OCI-LY7 (cell line): ENCODE results near the gene STXBP3.

Source experiments
- EZH2phosphoT487 ChIP-seq: fragments of 200-600 bp; sonication (generic); IDR thresholded peaks from 2 replicates; pipeline ENCODE4 v1.6.1; 2018; ENCODE audit warnings: low read depth, borderline replicate concordance, mild to moderate bottlenecking, mixed run types, antibody characterized with exemption, low read length, moderate library complexity, mixed read lengths
- TF ChIP-seq, protein P1 (sequence below): fragments of 200-600 bp; sonication (generic); conservative IDR thresholded peaks from 2 replicates; pipeline ENCODE4 v1.5.1; 2014; ENCODE audit warnings: mild to moderate bottlenecking, antibody characterized with exemption, low read length, moderate library complexity, mixed read lengths

DNA sequence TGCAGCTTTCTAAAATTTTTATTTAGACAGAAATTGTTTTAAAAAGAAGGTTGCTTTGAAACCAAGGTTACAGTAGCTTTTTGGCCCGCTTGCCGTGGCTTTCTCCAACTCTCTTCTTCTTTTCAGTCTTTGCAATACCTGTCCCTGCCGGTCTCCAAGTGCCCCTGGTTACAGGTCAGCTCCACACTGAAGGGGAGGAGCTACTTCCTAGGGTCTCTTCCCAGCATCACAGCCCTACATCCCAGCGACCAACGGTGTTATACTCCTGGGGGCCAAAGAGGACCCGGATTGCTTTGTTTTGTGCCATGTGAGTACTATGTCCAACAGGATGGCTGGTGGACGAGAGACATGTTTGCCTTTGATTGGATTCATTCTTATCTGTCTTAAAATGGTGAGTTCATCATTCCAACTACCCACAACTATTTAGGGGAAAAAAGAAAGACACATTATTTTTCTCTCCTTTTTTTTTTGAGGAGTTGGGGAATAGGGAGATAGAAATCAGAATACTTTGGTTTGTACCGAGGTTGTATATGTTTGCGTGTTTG is 33.8 kb upstream of the STXBP3 start, which contains the start of gene FNDC7:
- TF ChIP-seq, protein P1, sequence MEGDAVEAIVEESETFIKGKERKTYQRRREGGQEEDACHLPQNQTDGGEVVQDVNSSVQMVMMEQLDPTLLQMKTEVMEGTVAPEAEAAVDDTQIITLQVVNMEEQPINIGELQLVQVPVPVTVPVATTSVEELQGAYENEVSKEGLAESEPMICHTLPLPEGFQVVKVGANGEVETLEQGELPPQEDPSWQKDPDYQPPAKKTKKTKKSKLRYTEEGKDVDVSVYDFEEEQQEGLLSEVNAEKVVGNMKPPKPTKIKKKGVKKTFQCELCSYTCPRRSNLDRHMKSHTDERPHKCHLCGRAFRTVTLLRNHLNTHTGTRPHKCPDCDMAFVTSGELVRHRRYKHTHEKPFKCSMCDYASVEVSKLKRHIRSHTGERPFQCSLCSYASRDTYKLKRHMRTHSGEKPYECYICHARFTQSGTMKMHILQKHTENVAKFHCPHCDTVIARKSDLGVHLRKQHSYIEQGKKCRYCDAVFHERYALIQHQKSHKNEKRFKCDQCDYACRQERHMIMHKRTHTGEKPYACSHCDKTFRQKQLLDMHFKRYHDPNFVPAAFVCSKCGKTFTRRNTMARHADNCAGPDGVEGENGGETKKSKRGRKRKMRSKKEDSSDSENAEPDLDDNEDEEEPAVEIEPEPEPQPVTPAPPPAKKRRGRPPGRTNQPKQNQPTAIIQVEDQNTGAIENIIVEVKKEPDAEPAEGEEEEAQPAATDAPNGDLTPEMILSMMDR = no peak
- no peak for TF ChIP-seq EZH2phosphoT487
